HepG2 (cell line): ENCODE results near the gene DRAP1. TPM values are rescaled to one million over a fixed set of nuclear protein-coding genes. Genes with fewer than 3 reads are reported as not detected.

Experiments used
- AGO1 ChIP-seq: fragments of 200-400 bp; formaldehyde crosslinking; IDR thresholded peaks from 2 replicates; pipeline ENCODE4 v1.6.1; 2017; ENCODE audit warnings: mild to moderate bottlenecking, low read depth, low read length, moderate library complexity; ENCODE audit not compliant: poor library complexity, severe bottlenecking
- BRCA1 ChIP-seq: sonication (generic); formaldehyde crosslinking; IDR thresholded peaks from 2 replicates; pipeline ENCODE4 v1.4.0; 2020; ENCODE audit warnings: missing genetic modification reagents
- CC2D1A ChIP-seq: sonication (generic); formaldehyde crosslinking; IDR thresholded peaks from 2 replicates; pipeline ENCODE4 v1.8.1; 2023; ENCODE audit warnings: mild to moderate bottlenecking, missing genetic modification reagents
- KDM5B ChIP-seq: sonication (generic); formaldehyde crosslinking; IDR thresholded peaks from 2 replicates; pipeline ENCODE4 v1.4.0; 2020; ENCODE audit warnings: missing genetic modification reagents, mild to moderate bottlenecking, borderline replicate concordance
- KLF11 ChIP-seq: IDR thresholded peaks from 2 replicates; pipeline ENCODE4 v1.6.1; 2016; ENCODE audit warnings: missing compliant biosample characterization
- LBX2 ChIP-seq: sonication (generic); formaldehyde crosslinking; IDR thresholded peaks from 2 replicates; pipeline ENCODE4 v1.5.0; 2020; ENCODE audit warnings: missing genetic modification reagents, mild to moderate bottlenecking, borderline replicate concordance
- MBD4 ChIP-seq: IDR thresholded peaks from 2 replicates; pipeline ENCODE4 v1.6.1; 2012; ENCODE audit warnings: low read length, inconsistent platforms, borderline replicate concordance
- MYC ChIP-seq: sonication (generic); formaldehyde crosslinking; IDR thresholded peaks from 2 replicates; pipeline ENCODE4 v1.9.0; 2021; ENCODE audit warnings: missing genetic modification reagents, borderline replicate concordance
- PAXIP1 ChIP-seq: sonication (generic); formaldehyde crosslinking; conservative IDR thresholded peaks from 2 replicates; pipeline ENCODE4 v1.4.0; 2020; ENCODE audit warnings: mild to moderate bottlenecking, missing genetic modification reagents, moderate library complexity
- SMAD3 ChIP-seq: sonication (generic); formaldehyde crosslinking; IDR thresholded peaks from 2 replicates; pipeline ENCODE4 v1.4.0; 2020; ENCODE audit warnings: missing genetic modification reagents
- SNRNP70 ChIP-seq: fragments of 200-400 bp; formaldehyde crosslinking; IDR thresholded peaks from 2 replicates; pipeline ENCODE4 v1.6.1; 2017; ENCODE audit warnings: mild to moderate bottlenecking, low read depth, low read length, moderate library complexity
- ZNF263 ChIP-seq: sonication (generic); formaldehyde crosslinking; IDR thresholded peaks from 2 replicates; pipeline ENCODE4 v1.4.0; 2020; ENCODE audit warnings: missing genetic modification reagents
- ZNF792 ChIP-seq: IDR thresholded peaks from 2 replicates; pipeline ENCODE4 v1.6.1; 2016
- polyA plus RNA-seq, 8 experiments: library from polyadenylated mRNA; depleted of rRNA in 3 of 8; stranded (reverse) in 7 of 8; unstranded in 1 of 8; fragments of >200 nt; fragmentation: Illumina TruSeq in 4 of 8; extraction: Trizol in 4 of 8; gene quantifications; 2 replicates each; pipeline versions ENCODE4 v1.2.1 to v1.2.3, GENCODE V29; 2011 to 2016; ENCODE audit warnings: low read depth in 4 of 8, missing spikeins in 1 of 8, mixed read lengths in 1 of 8; ENCODE audit not compliant: insufficient read depth in 1 of 8
- total RNA-seq, 5 experiments: library from RNA; depleted of rRNA; stranded (reverse); fragments of >200 nt; fragmentation: Illumina TruSeq; extraction: Trizol; gene quantifications; 2 replicates each; pipeline ENCODE4 v1.2.3, GENCODE V29; 2016; ENCODE audit warnings: low read depth in 1 of 5
- TF ChIP-seq, protein P1 (sequence below): sonication (generic); formaldehyde crosslinking; IDR thresholded peaks from 2 replicates; pipeline ENCODE4 v1.4.0; 2020; ENCODE audit warnings: mild to moderate bottlenecking, missing genetic modification reagents
- TF ChIP-seq, protein P2 (sequence below): sonication (generic); formaldehyde crosslinking; IDR thresholded peaks from 2 replicates; pipeline ENCODE4 v1.5.1; 2020; ENCODE audit warnings: mild to moderate bottlenecking, missing genetic modification reagents

The DRAP1 gene
- total and polyA plus RNA-seq, 2 of the 13 experiments (the other 11 are each of a cell fraction or from before 2014, with no cell fraction given), result 46.8 to 52.3 TPM

DNA sequence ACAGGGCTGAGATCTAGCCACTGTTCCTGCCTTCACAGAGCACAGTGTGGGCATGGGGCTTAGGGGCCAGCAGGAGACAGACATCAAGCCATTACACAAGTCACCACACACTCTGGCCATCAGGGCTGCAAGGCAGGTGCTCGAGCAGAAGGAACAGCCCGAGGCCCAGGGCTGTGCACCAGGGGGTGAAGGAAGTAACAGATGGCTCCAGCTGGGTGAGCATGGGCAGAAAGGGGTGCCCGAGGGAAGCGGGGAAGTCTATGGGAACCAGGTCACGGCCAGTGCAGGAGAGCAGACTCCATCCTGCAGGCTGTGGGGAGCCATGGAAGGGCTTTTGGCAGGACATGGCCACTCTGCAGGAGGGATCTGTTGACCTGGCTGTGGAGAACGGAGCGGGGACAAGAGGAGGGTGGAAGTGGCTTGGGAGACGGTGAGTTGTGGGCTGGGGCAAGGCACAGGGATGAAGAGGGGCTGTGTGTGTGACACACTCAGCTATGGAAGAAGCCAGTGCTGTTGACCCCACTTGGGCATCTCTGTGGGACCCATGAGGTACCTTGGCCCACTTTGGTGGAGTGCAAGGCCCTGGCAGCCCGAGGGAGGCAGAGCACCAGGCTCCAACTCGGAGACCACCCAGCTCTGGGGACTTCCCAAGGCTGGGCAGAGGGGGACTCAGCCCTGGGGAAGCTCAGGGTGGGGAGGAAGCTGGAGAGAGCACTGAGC is 4.0 kb upstream of the DRAP1 start (continued):
- TF ChIP-seq BRCA1 (CRISPR knock-in tag) (no peak), LBX2 (0 out of 2 replicates have a peak, but pooled peaks have one; percentile 22), ZNF263 (CRISPR knock-in tag) (0 out of 2 replicates have a peak, but pooled peaks have one; percentile 33), KDM5B (0 out of 2 replicates have a peak, but pooled peaks have one; percentile 5), SMAD3 (no peak), MYC (CRISPR knock-in tag) (peak; percentile 27; the same call in 1 of the 2 replicates), CC2D1A (CRISPR knock-in tag) (no peak), ZNF792 (CRISPR knock-in tag) (no peak), SNRNP70 (no peak), AGO1 (peak; percentile 95), KLF11 (CRISPR knock-in tag) (no peak), MBD4 (no peak), PAXIP1 (CRISPR knock-in tag) (no peak)
- TF ChIP-seq, protein P1, sequence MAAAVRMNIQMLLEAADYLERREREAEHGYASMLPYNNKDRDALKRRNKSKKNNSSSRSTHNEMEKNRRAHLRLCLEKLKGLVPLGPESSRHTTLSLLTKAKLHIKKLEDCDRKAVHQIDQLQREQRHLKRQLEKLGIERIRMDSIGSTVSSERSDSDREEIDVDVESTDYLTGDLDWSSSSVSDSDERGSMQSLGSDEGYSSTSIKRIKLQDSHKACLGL (CRISPR knock-in tag), result peak; percentile 23; the same call in 1 of the 2 replicates
- TF ChIP-seq, protein P2, sequence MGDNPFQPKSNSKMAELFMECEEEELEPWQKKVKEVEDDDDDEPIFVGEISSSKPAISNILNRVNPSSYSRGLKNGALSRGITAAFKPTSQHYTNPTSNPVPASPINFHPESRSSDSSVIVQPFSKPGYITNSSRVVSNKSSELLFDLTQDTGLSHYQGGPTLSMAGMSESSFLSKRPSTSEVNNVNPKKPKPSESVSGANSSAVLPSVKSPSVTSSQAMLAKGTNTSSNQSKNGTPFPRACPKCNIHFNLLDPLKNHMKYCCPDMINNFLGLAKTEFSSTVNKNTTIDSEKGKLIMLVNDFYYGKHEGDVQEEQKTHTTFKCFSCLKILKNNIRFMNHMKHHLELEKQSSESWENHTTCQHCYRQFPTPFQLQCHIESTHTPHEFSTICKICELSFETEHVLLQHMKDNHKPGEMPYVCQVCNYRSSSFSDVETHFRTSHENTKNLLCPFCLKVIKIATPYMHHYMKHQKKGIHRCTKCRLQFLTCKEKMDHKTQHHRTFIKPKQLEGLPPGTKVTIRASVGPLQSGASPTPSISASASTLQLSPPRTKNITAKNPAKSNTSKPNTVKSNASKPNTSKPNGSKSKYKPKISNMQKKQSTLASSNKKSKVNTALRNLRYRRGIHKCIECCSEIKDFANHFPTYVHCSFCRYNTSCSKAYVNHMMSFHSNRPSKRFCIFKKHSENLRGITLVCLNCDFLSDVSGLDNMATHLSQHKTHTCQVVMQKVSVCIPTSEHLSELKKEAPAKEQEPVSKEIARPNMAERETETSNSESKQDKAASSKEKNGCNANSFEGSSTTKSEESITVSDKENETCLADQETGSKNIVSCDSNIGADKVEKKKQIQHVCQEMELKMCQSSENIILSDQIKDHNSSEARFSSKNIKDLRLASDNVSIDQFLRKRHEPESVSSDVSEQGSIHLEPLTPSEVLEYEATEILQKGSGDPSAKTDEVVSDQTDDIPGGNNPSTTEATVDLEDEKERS (CRISPR knock-in tag), result no peak
